Heart left ventricle (tissue), 13 donors: Measurements from ENCODE around the gene SLC49A3.

Source experiments
- CTCF ChIP-seq, 12 donors: fragments of 200-600 bp; sonication (generic) in 4 of 12; IDR thresholded peaks; one replicate each; pipeline versions ENCODE4 v1.5.0 to v1.8.0; 2018 to 2022; ENCODE audit warnings: antibody characterized with exemption in 12 of 12, mild to moderate bottlenecking in 5 of 12
- POLR2A ChIP-seq, 2 donors: fragments of 450-650 bp; IDR thresholded peaks; one replicate each; pipeline ENCODE4 v1.6.1; 2017; ENCODE audit warnings: antibody characterized with exemption in 2 of 2, mild to moderate bottlenecking in 2 of 2, moderate library complexity in 2 of 2
- donor health status: ischemic (EF 13 %, LVEDD 7.1; RV severe dilation, severe dysfunction).
- donor health status: DM: no; HTN: yes; CAD: no.
- donor health status: DM: no; HTN: no; CAD: no.
- donor health status: ischemic (EF 25% LVEDD 6.9; RV normal size, moderate dysfunction).
- donor health status: ischemic (EF 25% LVEDD 5.7; RV mildly dilated, moderate dysfunction).
- donor health status: ischemic (EF 35%, LVEDD 5.7; RV mildly dilated, moderate dysfunction).
- donor health status: nonischemic (EF 11% LVEDD 7.7; RV severe dilation, severe dysfunction).
- donor health status: DM: yes; HTN: yes; CAD: no.
- donor health status: PGD.
- donor health status: ischemic (EF 29% LVEDD 5.4; RV normal size, mild dysfunction).
- donor health status: nonischemic (EF 23%, LVEDD 6.1; RV moderate dilation, normal function).

- no peak for TF ChIP-seq CTCF (IDR thresholded peaks at IDR 0.05)
- no peak for TF ChIP-seq POLR2A (IDR thresholded peaks at IDR 0.05)
These were observed 5.6 kb downstream of the SLC49A3 start for GRCh38 chr4:683247-683897.
